HepG2 (cell line): Measurements from ENCODE around the gene TMEM221. TPM values are rescaled to one million over a fixed set of nuclear protein-coding genes. Genes with fewer than 3 reads are reported as not detected.
A peak's percentile ranks its signal among the peaks of the same experiment; 100 is the strongest.

Experiments
- ATAC-seq: fragments of 200-7000 bp; cut with Tn5 transposase; 3 replicates; pipeline ENCODE4 v1.9.1; 2020; ENCODE audit warnings: mild to moderate bottlenecking, moderate library complexity
- BruUV-seq: library from RNA; stranded (reverse); fragments of 400-500 nt; replicated peaks from 2 replicates; lab custom pipeline; 2021; lab: Mats Ljungman, UMichigan
- CTCF ChIA-PET: fragments of 300-600 bp; formaldehyde crosslinking; extraction: SDS; loops from one replicate; lab custom pipeline; 2021; ENCODE audit warnings: low total read pairs, inconsistent platforms, low intra/inter-chr PET ratio; lab: Yijun Ruan, JAX
- POLR2A ChIA-PET: fragments of 350-600 bp; sonication (Branson Sonifier 250); formaldehyde crosslinking; loops from one replicate; lab custom pipeline; 2020; ENCODE audit warnings: antibody characterized with exemption, inconsistent platforms; lab: Yijun Ruan, JAX
- DNase-seq: peaks from one replicate; pipeline ENCODE4 v3.0.0-alpha.2; 2015; ENCODE audit warnings: low spot score
- FAIRE-seq: peaks from 3 replicates; lab custom pipeline; 2011; peaks lifted over from hg19 to GRCh38; lab: Jason Lieb, UNC
- H2AFZ ChIP-seq: one replicate; pipeline ENCODE4 v1.6.1; 2011; ENCODE audit warnings: low read length, inconsistent platforms
- H3K27ac ChIP-seq: fragments of 300-600 bp; 3 replicates; pipeline ENCODE4 v1.8.0; 2011; ENCODE audit warnings: mixed run types, mild to moderate bottlenecking, mixed read lengths, low read length, inconsistent platforms; ENCODE audit not compliant: insufficient read depth; ENCODE audit errors: extremely low read length
- H3K27me3 ChIP-seq, 2 experiments: fragments of 200-600 bp in 1 of 2; 2 replicates in 1 of 2; 3 replicates in 1 of 2; pipeline versions ENCODE4 v1.6.0 to v1.8.0; 2011; ENCODE audit warnings: low read length in 2 of 2, mild to moderate bottlenecking in 2 of 2, moderate library complexity in 2 of 2, inconsistent platforms in 1 of 2; ENCODE audit not compliant: insufficient read depth in 2 of 2, control insufficient read depth in 1 of 2
- H3K36me3 ChIP-seq, 2 experiments: fragments of 200-600 bp in 1 of 2; replicated peaks in 1 of 2; 2 replicates in 1 of 2; 3 replicates in 1 of 2; pipeline versions ENCODE4 v1.5.1 to v1.8.0; 2011; ENCODE audit warnings: low read length in 2 of 2, inconsistent platforms in 1 of 2; ENCODE audit not compliant: insufficient read depth in 2 of 2, control insufficient read depth in 1 of 2
- H3K4me1 ChIP-seq: 2 replicates; pipeline ENCODE4 v1.5.1; 2012; ENCODE audit warnings: low read length, inconsistent platforms; ENCODE audit not compliant: insufficient read depth
- H3K4me2 ChIP-seq: 2 replicates; pipeline ENCODE4 v1.6.0; 2011; ENCODE audit warnings: low read depth, low read length, inconsistent platforms
- H3K4me3 ChIP-seq, 3 experiments: fragments of 200-600 bp in 1 of 3; sonication (generic), shearing (Covaris generic) in 1 of 3; replicated peaks in 1 of 3; 2 replicates each; pipeline ENCODE4 v1.5.1; 2011 to 2016; ENCODE audit warnings: low read length in 3 of 3, inconsistent platforms in 2 of 3, low read depth in 2 of 3, mild to moderate bottlenecking in 2 of 3, control low read depth in 1 of 3, mixed read lengths in 1 of 3; ENCODE audit not compliant: insufficient read depth in 1 of 3
- H3K79me2 ChIP-seq: one replicate; pipeline ENCODE4 v1.6.1; 2011; ENCODE audit warnings: low read length, inconsistent platforms; ENCODE audit not compliant: insufficient read depth
- H3K9ac ChIP-seq: 2 replicates; pipeline ENCODE4 v1.6.0; 2011; ENCODE audit warnings: mild to moderate bottlenecking, low read depth, low read length, inconsistent platforms; ENCODE audit not compliant: insufficient read depth
- H3K9me3 ChIP-seq: 2 replicates; pipeline ENCODE4 v1.5.1; 2012; ENCODE audit warnings: mild to moderate bottlenecking, low read length
- H4K20me1 ChIP-seq: 2 replicates; pipeline ENCODE4 v1.6.0; 2011; ENCODE audit warnings: inconsistent platforms, mild to moderate bottlenecking, low read length, moderate library complexity; ENCODE audit not compliant: insufficient read depth
- ARNTL ChIP-seq: sonication (generic); formaldehyde crosslinking; IDR thresholded peaks from 2 replicates; pipeline ENCODE4 v1.4.0; 2020; ENCODE audit warnings: mild to moderate bottlenecking, missing genetic modification reagents
- KAT7 ChIP-seq: IDR thresholded peaks from 2 replicates; pipeline ENCODE4 v1.6.1; 2018; ENCODE audit warnings: borderline replicate concordance, missing compliant biosample characterization
- MAZ ChIP-seq, 2 experiments: sonication (generic) in 1 of 2; formaldehyde crosslinking in 1 of 2; IDR thresholded peaks; 2 replicates each; pipeline versions ENCODE4 v1.5.0 to v1.6.1; 2012 to 2020; ENCODE audit warnings: low read depth in 2 of 2, mild to moderate bottlenecking in 2 of 2, borderline replicate concordance in 1 of 2, improper control_type of control experiment in 1 of 2, low read length in 1 of 2, missing genetic modification reagents in 1 of 2, moderate library complexity in 1 of 2
- MEIS2 ChIP-seq: sonication (generic); formaldehyde crosslinking; IDR thresholded peaks from 2 replicates; pipeline ENCODE4 v1.9.0; 2021; ENCODE audit warnings: mild to moderate bottlenecking, missing genetic modification reagents
- NCOA1 ChIP-seq: sonication (generic); formaldehyde crosslinking; IDR thresholded peaks from 2 replicates; pipeline ENCODE4 v1.9.0; 2021; ENCODE audit warnings: missing genetic modification reagents
- NCOR1 ChIP-seq: fragments of 200-600 bp; sonication (generic); IDR thresholded peaks from 2 replicates; pipeline ENCODE4 v1.7.0; 2017; ENCODE audit warnings: antibody characterized with exemption, low read length, borderline replicate concordance
- SP4 ChIP-seq: sonication (generic); formaldehyde crosslinking; IDR thresholded peaks from 2 replicates; pipeline ENCODE4 v1.8.1; 2023; ENCODE audit warnings: mild to moderate bottlenecking, missing genetic modification reagents
- TCF7 ChIP-seq: sonication (generic); IDR thresholded peaks from 2 replicates; pipeline ENCODE4 v1.6.1; 2016; ENCODE audit warnings: antibody characterized with exemption, low read depth
- ZNF563 ChIP-seq: sonication (generic); formaldehyde crosslinking; IDR thresholded peaks from 2 replicates; pipeline ENCODE4 v1.8.0; 2022; ENCODE audit warnings: mild to moderate bottlenecking, moderate library complexity, missing genetic modification reagents
- ZNF766 ChIP-seq: sonication (generic); formaldehyde crosslinking; IDR thresholded peaks from 2 replicates; pipeline ENCODE4 v1.5.0; 2020; ENCODE audit warnings: missing genetic modification reagents, borderline replicate concordance
- ZNF777 ChIP-seq: sonication (generic); formaldehyde crosslinking; IDR thresholded peaks from 2 replicates; pipeline ENCODE4 v1.4.0; 2020; ENCODE audit warnings: missing genetic modification reagents
- WGBS: methylation state at CpG from one replicate; pipeline ENCODE4 v1.1.6; 2017; ENCODE audit warnings: low lambda C conversion rate; 5-methylcytosine and 5-hydroxymethylcytosine counted together
- in situ Hi-C: cut with HindIII; loops from 2 replicates; pipeline ENCODE4 v1.10.0; 2017; ENCODE audit warnings: low pct_unique_long_range_greater_than_20kb; ENCODE audit not compliant: extremely low pct_ligation_motif_present
- intact Hi-C: fragments of 100-400 bp; cut with micrococcal nuclease; formaldehyde crosslinking; loops from one replicate; pipeline ENCODE4 v1.10.0; 2022; ENCODE audit not compliant: unreplicated experiment
- polyA plus RNA-seq, 8 experiments: library from polyadenylated mRNA; depleted of rRNA in 3 of 8; stranded (reverse) in 7 of 8; unstranded in 1 of 8; fragments of >200 nt; fragmentation: Illumina TruSeq in 4 of 8; extraction: Trizol in 4 of 8; gene quantifications; 2 replicates each; pipeline versions ENCODE4 v1.2.1 to v1.2.3, GENCODE V29; 2011 to 2016; ENCODE audit warnings: low read depth in 4 of 8, missing spikeins in 1 of 8, mixed read lengths in 1 of 8; ENCODE audit not compliant: insufficient read depth in 1 of 8
- total RNA-seq, 5 experiments: library from RNA; depleted of rRNA; stranded (reverse); fragments of >200 nt; fragmentation: Illumina TruSeq; extraction: Trizol; gene quantifications; 2 replicates each; pipeline ENCODE4 v1.2.3, GENCODE V29; 2016; ENCODE audit warnings: low read depth in 1 of 5
- TF ChIP-seq, protein P1 (sequence below): sonication (generic); formaldehyde crosslinking; IDR thresholded peaks from 2 replicates; pipeline ENCODE4 v1.4.0; 2020; ENCODE audit warnings: mild to moderate bottlenecking, missing genetic modification reagents
- TF ChIP-seq, protein P2 (sequence below): sonication (generic); formaldehyde crosslinking; IDR thresholded peaks from 2 replicates; pipeline ENCODE4 v1.4.0; 2020; ENCODE audit warnings: missing genetic modification reagents, low read depth, mild to moderate bottlenecking, borderline replicate concordance
- TF ChIP-seq, protein P3 (sequence below): sonication (generic); formaldehyde crosslinking; IDR thresholded peaks from 2 replicates; pipeline ENCODE4 v1.4.0; 2020; ENCODE audit warnings: mild to moderate bottlenecking, missing genetic modification reagents

Gene TMEM221
- total and polyA plus RNA-seq, 2 of the 13 experiments (the other 11 are each of a cell fraction or from before 2014, with no cell fraction given) = 0.33 to 0.77 TPM

DNA sequence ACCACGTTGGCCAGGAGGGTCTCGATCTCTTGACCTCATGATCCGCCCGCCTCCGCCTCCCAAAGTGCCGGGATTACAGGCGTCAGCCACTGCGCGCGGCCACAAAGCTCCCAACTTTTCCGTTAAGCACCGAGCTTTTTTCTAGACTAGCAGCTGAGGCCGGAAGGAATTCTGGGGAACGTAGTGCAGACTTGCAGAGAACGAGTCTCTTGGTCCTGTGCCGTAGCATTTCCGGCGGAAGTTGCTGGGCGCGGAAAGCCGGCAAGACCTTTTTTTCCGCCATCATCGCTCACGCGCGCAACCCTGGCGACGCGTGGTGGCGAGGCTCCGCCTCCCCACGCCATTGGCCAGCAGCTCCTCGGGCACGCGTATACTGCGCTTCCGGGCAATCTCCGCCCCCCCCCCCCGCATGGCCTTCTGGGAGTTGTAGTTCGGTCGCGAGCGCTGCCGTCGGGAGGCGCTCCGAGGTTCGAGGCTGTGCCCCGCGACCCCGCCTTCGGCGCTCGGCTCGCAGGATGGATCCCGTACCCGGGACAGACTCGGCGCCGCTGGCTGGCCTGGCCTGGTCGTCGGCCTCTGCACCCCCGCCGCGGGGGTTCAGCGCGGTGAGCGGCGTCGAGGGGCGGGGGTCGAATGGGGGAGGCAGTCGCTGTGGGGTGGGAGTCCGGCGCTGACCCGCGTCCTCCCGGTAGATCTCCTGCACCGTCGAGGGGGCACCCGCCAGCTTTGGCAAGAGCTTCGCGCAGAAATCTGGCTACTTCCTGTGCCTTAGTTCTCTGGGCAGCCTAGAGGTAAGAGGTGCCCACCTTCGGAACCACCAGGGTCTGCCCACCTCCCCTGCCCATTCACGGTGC lies 28.6 kb downstream of the TMEM221 start, which contains the start of gene MVB12A:
MVB12A (plus strand) TSS at position 427 of the 854 bp plus-strand sequence; CDS start at position 516, 89 bp downstream.
- Histone ChIP-seq H4K20me1 (no peaks in the 10 kb centered on the region), H3K4me3 (peak within 1 kb of the TSS; percentile 65 to 96 (median 82)), H3K9me3 (no peaks in the 10 kb centered on the region), H3K4me1 (peaks cover 17% of the 10 kb centered on the region), H3K36me3 (peaks cover 1 to 8% of the 10 kb centered on the region in 2 experiments; a peak in 2 of 5 replicates), H3K27ac (peak within 1 kb of the TSS; percentile 65), H3K79me2 (no peaks in the 10 kb centered on the region), H3K27me3 (no peaks in the 10 kb centered on the region), H3K4me2 (peak within 1 kb of the TSS; percentile 91), H2AFZ (no peak within 1 kb of the TSS), H3K9ac (peak within 1 kb of the TSS; percentile 74)
- ChIA-PET POLR2A (interaction anchor here (0.6 to 2.0 kb wide), 14 partner anchors 9 to 439 kb away, joined by 3 to 76 read pairs (median 4); partner anchors contain the start of genes BST2, DDA1 and MRPL34), CTCF (no interaction called here)
- 1% methylated on average over 10 of the region's 85 CpGs for WGBS
- in situ Hi-C loops = no loop called here
- ATAC-seq (peak; percentile 91), FAIRE-seq (peak; percentile 97), DNase-seq (peak; percentile 98)
- no TSS peak for BruUV-seq
- intact Hi-C loops = loop anchor here (1.0 kb wide), 1 partner anchor 15 kb away; the partner anchor contains the start of gene BST2
- TF ChIP-seq KAT7 (CRISPR knock-in tag) = no peak
- 0 out of 2 replicates have a peak, but pooled peaks have one; percentile 15 for TF ChIP-seq MEIS2 (CRISPR knock-in tag)
- TF ChIP-seq, protein P1, sequence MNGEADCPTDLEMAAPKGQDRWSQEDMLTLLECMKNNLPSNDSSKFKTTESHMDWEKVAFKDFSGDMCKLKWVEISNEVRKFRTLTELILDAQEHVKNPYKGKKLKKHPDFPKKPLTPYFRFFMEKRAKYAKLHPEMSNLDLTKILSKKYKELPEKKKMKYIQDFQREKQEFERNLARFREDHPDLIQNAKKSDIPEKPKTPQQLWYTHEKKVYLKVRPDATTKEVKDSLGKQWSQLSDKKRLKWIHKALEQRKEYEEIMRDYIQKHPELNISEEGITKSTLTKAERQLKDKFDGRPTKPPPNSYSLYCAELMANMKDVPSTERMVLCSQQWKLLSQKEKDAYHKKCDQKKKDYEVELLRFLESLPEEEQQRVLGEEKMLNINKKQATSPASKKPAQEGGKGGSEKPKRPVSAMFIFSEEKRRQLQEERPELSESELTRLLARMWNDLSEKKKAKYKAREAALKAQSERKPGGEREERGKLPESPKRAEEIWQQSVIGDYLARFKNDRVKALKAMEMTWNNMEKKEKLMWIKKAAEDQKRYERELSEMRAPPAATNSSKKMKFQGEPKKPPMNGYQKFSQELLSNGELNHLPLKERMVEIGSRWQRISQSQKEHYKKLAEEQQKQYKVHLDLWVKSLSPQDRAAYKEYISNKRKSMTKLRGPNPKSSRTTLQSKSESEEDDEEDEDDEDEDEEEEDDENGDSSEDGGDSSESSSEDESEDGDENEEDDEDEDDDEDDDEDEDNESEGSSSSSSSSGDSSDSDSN (CRISPR knock-in tag) = peak; percentile 56
- TF ChIP-seq, protein P2, sequence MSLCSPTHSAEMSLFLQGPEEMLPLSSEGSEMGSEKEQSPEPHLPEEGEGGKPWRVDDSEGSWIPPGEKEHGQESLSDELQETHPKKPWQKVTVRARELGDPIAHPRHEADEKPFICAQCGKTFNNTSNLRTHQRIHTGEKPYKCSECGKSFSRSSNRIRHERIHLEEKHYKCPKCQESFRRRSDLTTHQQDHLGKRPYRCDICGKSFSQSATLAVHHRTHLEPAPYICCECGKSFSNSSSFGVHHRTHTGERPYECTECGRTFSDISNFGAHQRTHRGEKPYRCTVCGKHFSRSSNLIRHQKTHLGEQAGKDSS (CRISPR knock-in tag) = peak; percentile 25
- 0 out of 2 replicates have a peak, but pooled peaks have one; percentile 68 for TF ChIP-seq NCOA1 (CRISPR knock-in tag)
- TF ChIP-seq SP4 = peak; percentile 81
- TF ChIP-seq ZNF766 = 0 out of 2 replicates have a peak, but pooled peaks have one; percentile 40
- peak; percentile 100 for TF ChIP-seq ZNF777 (CRISPR knock-in tag)
- TF ChIP-seq ARNTL = peak; percentile 90
- 0 out of 2 replicates have a peak, but pooled peaks have one; percentile 2 for TF ChIP-seq NCOR1
- TF ChIP-seq, protein P3, sequence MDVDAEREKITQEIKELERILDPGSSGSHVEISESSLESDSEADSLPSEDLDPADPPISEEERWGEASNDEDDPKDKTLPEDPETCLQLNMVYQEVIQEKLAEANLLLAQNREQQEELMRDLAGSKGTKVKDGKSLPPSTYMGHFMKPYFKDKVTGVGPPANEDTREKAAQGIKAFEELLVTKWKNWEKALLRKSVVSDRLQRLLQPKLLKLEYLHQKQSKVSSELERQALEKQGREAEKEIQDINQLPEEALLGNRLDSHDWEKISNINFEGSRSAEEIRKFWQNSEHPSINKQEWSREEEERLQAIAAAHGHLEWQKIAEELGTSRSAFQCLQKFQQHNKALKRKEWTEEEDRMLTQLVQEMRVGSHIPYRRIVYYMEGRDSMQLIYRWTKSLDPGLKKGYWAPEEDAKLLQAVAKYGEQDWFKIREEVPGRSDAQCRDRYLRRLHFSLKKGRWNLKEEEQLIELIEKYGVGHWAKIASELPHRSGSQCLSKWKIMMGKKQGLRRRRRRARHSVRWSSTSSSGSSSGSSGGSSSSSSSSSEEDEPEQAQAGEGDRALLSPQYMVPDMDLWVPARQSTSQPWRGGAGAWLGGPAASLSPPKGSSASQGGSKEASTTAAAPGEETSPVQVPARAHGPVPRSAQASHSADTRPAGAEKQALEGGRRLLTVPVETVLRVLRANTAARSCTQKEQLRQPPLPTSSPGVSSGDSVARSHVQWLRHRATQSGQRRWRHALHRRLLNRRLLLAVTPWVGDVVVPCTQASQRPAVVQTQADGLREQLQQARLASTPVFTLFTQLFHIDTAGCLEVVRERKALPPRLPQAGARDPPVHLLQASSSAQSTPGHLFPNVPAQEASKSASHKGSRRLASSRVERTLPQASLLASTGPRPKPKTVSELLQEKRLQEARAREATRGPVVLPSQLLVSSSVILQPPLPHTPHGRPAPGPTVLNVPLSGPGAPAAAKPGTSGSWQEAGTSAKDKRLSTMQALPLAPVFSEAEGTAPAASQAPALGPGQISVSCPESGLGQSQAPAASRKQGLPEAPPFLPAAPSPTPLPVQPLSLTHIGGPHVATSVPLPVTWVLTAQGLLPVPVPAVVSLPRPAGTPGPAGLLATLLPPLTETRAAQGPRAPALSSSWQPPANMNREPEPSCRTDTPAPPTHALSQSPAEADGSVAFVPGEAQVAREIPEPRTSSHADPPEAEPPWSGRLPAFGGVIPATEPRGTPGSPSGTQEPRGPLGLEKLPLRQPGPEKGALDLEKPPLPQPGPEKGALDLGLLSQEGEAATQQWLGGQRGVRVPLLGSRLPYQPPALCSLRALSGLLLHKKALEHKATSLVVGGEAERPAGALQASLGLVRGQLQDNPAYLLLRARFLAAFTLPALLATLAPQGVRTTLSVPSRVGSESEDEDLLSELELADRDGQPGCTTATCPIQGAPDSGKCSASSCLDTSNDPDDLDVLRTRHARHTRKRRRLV = no peak
- TF ChIP-seq MAZ (IDR thresholded peaks at IDR 0.05; ENCODE audit: borderline replicate concordance, low read depth, low read length) = peak; percentile 86; the same call in 1 of the 2 replicates
- peak; percentile 94 for TF ChIP-seq MAZ (CRISPR knock-in tag; IDR thresholded peaks at IDR 0.05; ENCODE audit: low read depth)
- peak; percentile 46 for TF ChIP-seq ZNF563 (CRISPR knock-in tag)
- TF ChIP-seq TCF7 = no peak
